GM21447 (cell line): Measurements from ENCODE around the gene XXYLT1.
A peak's percentile ranks its signal among the peaks of the same experiment; 100 is the strongest.

Experiments
- ATAC-seq: cut with Tn5 transposase; IDR thresholded peaks from one replicate; pipeline ENCODE4 v1.9.1; 2021; ENCODE audit not compliant: unreplicated experiment

Gene XXYLT1

GRCh38 chr3:195139091-195139875 lies 131.7 kb downstream of the XXYLT1 start:
- peak; percentile 72 for ATAC-seq

- no peak for ATAC-seq
Measured at GRCh38 chr3:195137638-195138588, 133.0 kb downstream of the XXYLT1 start.

DNA sequence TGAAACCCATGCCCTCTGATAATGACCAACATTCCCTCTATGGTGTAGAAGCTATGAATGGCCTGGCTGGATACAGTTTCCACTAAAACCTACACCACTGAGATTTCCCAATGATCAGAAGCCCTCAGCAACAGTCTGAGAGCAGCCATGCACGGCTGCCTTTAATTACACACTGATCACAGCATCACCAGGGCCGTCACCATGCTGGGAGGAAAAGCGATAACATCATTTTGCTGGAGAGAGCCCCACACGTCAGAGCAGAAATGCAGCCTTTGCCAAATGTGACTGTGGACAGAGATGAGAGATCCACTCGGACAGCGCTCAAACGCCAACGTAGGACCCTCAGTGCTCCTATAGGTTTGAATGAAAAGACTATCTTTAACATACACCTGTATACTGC lies 135.0 kb downstream of the XXYLT1 start:
- ATAC-seq = no peak

- no peak for ATAC-seq
Measured at GRCh38 chr3:195134431-195134830, 136.5 kb downstream of the XXYLT1 start.

DNA sequence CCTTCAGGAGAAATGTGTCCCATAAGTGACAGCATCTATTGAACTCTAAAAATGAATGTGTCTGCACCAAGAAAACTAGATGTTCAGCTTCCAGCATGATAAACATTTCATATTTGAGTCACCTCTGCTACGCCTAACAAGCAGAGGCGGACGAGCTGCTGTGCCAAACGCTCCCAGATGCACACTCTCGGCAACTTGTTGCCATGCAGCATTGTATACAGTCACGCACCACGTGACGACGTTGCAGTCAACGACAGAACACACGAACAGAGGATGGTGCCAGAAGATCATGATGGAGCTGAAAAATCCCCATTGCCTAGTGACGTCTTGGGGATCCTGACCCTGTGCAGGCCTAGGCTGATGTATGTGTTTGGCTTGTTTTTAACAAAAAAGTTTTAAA lies 137.5 kb downstream of the XXYLT1 start:
- no peak for ATAC-seq

DNA sequence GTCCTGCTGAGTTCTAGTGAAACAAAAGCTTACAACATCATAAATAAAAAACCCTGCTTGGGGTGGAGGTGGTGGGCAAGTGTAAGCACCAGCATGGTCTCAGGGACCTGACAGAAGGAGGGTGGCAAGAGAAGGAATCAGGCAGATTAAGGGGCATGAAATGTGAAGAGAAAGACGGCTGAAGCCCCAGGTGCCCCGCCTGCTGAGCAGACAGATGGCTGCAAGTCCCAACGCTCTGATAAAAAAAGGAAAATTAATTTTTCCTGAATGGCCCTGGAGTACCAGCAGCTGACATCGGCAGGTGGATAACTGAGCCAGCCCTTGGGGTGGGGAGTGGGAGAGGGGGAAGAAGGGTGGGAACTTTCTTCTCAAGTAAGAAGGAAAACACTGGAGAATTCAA lies 137.9 kb downstream of the XXYLT1 start:
- no peak for ATAC-seq

DNA sequence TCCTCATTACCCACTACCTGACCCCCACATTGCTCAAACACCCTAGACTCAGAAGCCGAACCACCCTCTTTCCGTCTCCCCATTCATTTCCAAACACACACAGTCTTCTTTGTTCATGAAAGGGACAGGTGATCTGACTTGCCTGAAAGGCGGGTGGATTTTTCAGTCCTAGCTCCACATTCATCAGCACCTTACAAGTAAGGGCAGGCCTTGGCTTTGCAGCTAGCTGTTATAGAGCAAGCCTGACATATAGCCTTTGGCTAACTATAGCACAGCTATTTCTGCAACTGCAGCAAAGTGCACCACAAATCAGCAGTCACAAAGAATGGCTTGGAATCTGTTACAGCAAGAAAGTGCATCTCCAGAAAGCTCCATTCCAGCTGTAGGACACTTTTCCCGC lies 139.8 kb downstream of the XXYLT1 start:
- no peak for ATAC-seq

- ATAC-seq = peak; percentile 83
Measured at GRCh38 chr3:195129644-195130492, 141.1 kb downstream of the XXYLT1 start.

GRCh38 chr3:195129072-195129643 lies 141.8 kb downstream of the XXYLT1 start:
- peak; percentile 12 for ATAC-seq

GRCh38 chr3:195128255-195129071 lies 142.5 kb downstream of the XXYLT1 start:
- ATAC-seq = no peak

- no peak for ATAC-seq
Measured at GRCh38 chr3:195126056-195126605, 144.8 kb downstream of the XXYLT1 start.

- ATAC-seq = no peak
Measured at GRCh38 chr3:195125646-195126045, 145.3 kb downstream of the XXYLT1 start.

DNA sequence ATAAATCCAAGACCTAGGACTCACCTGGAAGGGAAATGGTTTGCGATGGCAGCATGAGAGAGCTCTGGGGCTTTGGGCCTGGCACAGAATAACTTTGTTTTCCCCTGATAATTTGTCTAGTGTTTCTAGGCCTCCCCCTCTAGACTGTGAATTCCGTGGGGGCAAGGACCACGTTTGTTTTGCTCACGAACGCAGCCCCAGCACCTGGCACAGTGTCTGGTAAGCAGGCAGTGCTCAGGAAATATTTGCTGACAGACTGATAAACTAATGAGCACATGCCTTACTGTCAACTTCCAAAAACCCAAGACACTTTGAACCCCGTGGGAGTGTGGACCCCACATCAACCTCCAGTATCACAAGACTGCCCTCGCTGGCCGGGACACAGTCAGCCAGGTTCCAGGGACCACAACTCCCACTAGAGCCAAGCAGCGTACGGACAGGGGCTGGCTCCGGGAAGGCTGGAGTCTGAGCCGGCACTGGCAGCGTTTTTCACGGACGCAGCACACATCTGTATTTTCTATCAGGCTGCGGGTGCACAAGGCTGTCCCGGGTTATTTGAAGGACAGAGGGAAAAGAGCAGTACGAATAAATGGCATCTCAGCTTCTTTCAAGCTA lies 146.5 kb downstream of the XXYLT1 start:
- ATAC-seq = no peak

DNA sequence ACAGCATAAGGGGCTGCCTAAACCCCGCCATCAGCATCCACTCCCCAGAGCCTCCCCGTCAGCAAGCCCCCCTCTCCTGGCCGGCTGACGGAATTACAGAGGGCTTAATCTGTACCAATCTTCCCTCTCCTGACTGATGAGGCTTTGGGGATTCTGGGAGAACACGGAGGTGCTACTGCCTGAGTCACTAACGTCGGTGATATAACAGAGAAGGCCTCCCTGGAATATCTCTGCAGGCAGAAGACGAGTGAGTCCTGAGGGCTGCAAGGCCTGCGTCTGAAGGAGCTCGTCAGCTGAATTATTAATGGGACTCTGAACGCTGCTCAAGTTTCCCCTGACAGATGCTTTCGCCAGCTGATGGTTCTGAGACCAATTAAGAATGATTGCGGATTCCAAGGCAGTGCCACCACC lies 147.7 kb downstream of the XXYLT1 start:
- ATAC-seq = no peak

DNA sequence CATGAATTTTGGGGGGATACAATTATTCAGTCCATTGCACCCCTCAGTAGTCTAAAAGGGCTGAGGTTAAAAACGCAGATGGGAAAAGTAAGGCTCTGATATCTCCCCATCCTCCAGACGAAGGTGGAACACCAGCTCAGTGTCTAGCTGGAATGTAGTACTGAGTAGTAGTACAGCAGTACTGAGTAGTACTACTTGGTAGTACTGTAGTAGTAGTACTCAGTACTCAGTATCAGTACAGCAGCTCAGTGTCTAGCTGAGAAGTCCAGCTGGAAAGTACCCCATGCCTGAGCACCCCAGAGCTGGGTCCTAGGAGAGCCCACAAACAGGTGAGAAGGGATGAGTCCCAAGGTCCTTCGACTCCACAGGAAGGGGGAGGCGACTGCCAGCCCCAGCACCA lies 148.7 kb downstream of the XXYLT1 start:
- ATAC-seq = no peak

- ATAC-seq = no peak
Measured at GRCh38 chr3:195120267-195120601, 150.7 kb downstream of the XXYLT1 start.

- ATAC-seq = no peak
Measured at GRCh38 chr3:195119461-195120266, 151.3 kb downstream of the XXYLT1 start.

DNA sequence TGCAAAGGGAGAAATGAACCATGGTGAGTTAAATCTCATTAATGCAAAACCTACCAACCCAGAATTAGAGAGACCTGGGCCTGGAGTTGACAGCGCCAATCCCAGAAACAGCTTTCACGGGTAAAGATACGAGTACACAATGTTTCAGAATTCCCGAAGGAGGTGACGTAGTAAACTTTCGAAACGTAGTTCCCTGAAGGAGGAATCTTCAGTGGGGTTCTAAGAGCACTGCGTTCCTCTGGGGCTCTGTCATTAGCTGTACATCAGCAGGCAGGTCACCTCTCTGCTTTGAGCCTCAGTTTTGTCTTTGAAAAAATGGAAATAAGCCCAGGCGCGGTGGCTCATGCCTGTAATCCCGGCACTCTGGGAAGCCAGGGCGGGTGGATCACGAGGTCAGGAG lies 152.3 kb downstream of the XXYLT1 start:
- ATAC-seq = no peak
